Hematopoietic multipotent progenitor cell treated with erythropoietin and hydrocortisone succinate and interleukin-3 and kit ligand, for 6 days (in vitro differentiated cells): ENCODE results near the gene ADRA2C.

Experiments used
- DNase-seq: peaks from one replicate; pipeline ENCODE4 v3.0.0-alpha.2; 2015

Gene ADRA2C

DNA sequence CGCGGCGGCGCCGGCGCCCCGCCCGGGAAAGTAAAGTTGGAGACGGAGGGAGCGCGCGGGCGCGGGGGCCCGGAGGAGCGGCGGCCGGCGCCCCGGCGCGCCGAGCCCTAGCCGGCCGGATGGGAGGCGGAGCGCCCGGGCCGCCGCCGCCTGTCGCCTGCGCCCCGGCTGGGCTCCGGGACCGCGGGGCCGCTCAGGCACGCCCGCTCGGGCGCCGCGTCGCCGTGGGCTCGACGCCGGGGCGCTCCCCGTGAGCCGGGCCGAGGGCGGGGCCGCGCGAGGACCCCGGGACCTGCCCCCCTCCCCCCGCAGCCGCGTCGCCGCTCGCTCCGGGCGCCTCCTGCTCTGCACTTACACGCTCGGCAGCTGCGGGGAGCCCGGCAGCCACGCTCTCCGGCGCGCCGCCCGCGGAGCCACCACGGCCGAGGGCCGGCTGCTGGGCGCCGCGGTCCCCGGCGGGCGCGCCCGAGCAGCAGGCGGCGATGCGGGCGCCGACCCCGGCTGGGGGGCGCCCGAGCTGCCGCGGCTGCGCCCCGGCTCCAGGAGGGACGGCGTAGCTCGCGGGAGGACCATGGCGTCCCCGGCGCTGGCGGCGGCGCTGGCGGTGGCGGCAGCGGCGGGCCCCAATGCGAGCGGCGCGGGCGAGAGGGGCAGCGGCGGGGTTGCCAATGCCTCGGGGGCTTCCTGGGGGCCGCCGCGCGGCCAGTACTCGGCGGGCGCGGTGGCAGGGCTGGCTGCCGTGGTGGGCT is at the start of gene ADRA2C:
Gene ADRA2C (plus strand): TSS at position 350 of the 749 bp plus-strand sequence. CDS start 222 bp downstream, at position 572.
- DNase-seq = peak; percentile 13

DNA sequence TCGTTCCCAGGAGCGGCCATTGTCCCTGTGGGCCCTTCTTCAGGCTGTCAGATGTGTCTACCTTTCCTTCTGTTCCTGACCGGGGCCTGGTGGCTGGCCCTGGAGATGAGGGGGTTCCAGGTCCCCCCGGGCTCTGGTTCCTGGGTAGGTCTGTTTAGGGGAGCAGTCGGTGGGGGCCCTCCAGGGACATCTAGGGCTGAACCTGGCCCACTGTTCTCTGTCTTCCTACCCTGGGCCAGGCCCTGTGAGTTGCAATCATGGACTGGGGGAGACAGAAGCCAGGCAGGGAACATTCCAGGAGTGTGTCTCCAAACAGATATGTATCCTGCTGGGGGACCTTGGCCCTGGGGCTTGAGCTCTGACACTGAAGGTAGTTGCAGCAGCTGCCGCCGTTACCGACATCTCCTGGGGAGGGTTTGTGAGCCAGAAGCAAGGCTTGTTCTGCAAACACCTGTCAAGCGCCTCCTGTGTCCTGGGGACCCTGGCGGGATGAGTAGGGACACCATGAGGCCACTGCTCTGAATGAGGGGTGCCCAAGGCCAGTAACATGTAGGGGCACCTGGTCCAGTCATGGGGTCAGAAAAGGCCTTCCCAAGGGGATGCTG is 49.5 kb upstream of the ADRA2C start:
- no peak for DNase-seq

DNA sequence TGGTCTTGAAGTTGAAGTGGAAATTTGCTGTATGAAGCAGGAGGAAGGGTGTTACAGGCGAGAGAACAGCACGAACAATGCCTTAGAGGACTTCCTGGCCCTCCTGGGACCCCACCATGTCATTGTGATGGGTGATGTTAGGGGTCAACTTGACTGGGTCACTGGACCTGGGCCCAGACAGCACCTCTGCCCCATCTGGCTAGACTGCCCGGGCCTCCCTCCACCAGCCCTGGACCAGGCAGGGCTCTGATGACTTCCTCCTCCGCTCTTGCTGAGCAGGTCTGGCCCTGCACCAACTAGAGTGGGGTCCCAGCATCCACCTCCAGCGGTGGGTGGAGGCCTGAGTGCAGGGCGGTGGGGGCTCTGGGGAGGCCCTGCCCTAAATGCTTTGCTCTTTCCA is 48.9 kb upstream of the ADRA2C start:
- DNase-seq = no peak

DNA sequence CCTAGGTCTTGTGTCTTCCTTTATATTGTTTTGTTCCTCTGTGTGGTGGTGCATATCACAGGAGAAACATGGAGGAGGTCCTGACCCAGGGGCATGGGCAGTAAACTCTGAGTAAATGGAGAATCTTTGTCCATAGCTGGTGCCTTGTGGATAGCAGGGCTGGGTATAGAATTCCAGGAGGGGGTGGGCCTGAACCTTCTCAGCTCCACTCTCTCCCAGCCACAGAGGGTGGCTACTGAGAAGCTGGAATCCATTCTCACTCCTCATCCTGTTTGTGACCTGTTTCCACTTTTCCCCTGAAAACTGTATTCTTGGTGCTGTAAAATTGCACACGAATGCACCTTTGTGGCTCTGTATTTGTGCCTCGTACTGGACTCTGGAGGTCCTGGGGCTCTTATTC is 47.7 kb upstream of the ADRA2C start:
- DNase-seq = no peak

DNA sequence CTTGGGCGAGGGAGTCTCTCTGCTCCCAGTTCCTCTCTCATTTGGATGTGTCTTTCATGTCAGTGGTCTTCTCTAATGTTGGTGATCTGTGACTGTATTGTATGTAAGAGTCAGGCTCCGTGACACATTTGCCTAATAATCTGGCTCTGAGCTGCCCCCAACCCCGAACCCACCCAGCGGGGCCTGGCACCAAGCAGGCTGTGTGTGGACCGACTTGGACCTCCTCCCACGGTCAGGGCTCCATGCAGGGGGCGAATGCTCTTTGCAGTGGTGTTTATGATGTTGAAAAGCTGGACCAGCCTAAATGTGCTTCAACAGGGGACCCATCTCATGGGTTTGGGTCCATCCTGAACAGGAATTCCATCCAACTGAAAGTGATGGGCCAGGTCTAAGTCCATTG is 47.0 kb upstream of the ADRA2C start:
- no peak for DNase-seq

DNA sequence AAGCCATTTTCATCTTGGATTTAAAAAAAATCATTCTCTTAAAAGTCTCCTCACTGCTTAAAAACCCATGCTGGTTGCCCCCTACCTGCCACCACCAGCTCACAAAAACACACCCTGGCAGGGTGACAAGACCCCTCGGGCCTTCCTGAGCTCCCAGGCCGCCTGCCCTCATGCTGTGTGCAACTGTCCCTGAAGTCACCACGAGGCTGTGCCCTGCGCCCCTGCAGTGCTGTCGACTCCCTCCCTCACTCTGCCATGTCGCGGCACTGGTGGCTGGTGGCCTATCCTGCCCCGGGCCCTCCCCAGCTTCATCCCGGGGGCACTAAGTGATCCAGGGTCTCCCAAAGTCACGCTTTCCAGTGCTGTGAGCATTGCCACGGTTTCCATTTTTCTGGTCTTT is 46.3 kb upstream of the ADRA2C start:
- DNase-seq = no peak

DNA sequence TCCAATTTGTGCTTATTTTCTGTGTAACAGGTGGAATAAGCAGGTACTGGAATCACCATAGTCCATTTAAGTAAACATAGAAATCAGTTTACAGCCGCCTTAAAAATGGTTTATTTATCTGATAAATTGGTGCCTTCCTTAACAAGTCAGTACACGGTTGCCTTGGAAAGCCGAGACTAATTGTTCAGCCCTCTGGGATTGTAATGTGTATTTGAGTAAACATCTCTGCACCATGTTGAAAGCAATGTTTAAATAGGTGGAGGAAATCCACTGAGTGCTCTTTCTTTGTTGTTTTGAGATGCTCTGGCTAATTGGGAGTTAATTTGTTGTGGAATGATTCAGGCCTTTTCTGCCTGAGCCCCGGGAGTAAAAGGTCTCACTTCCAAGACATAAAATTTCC is 45.7 kb upstream of the ADRA2C start:
- no peak for DNase-seq

DNA sequence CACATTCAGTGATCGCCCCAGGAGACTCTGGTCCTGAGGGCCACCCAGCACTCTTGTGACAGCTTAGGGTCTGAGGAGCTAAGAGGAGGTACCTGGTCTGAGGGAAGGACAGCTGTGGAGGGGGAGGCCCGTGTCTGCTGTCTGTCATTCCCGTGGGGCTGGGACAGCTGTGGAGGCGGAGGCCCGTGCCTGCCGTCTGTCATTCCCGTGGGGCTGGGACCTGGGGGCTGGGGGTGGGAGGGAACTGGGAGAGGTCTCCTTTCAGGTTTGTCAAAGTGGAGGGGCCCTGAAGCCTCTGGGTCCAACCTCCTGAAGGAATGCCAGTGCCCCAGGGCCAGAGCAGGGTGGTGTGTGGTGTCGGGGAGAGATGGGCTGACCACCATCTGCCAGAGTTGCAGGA is 45.0 kb upstream of the ADRA2C start:
- DNase-seq = no peak

DNA sequence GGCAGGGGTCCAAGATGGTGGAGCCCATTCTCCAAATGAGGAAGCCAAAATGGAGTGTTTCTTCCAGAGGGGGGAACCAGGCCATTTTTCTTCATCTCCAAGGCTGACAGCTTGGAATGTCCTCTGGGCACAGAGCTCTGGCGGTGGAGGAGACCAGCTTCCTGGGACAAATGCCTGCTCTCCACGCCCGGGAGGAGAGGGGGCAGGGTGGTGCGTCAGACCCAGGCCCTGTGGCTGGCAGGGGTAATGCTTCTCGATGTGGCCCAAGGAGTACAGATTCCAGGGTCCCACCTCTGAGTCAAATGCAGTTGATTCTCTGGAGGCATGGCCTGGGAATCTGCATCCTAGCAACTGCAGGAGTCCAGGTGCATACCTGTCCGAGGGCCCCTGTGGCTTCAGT is 44.6 kb upstream of the ADRA2C start:
- no peak for DNase-seq

DNA sequence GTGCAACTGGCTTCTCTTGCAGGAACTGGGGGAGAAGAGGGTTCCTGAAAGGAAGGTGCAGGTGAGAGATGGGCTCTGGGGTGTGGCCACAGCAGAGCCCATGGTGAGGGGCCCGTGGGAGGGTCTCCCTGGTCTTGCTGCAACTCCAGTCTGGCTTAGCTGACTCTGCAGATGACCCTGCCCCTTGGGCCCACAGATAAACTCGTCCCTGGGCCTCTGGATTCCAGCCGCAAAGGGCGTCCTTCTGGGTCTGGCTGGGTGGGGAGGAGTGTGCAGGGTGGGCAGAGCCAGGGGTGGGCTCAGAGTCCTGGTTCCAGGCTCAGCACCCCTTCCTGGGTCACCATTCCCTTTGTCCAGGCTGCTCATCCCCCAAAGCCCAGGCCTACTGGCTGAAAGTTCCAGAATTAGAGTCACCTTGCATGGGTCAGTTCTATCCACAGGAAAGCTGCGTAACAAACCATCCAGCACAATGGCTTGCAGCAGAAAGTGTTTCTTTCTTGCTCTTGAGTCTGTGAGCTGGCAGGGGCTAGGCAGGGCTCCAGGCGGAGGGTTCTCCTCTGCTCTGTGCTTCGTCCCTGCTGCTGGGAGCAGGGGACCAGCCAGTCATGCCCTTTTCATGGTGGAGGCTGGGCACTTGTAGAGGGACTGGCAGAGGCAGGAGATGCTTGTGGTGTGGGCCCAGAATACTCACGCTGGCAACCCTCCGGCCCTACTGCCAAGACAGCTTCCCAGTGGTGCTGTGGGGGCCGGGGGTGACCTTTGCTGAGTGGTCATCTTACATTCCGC is 43.5 kb upstream of the ADRA2C start:
- DNase-seq = no peak

DNA sequence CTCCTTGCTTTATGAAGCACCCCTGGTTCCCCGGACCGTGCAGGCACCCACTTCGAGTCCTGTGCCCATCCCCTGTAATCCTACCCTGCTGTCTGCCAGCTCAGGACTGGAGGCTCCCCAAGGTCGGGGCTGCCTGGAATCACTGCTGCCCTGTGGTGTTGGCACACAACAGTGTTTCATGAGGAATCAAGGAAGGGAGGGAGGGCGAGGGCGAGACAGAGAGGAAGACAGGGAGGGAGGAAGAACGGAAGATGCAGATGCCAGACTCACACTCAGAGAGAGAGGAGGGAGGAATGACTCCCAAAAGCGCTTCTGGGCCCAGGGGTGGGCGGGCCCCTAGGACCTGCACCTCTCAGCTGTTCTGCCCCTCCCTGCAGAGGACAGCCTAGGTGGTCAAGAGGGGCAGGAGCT is 42.9 kb upstream of the ADRA2C start:
- no peak for DNase-seq

DNA sequence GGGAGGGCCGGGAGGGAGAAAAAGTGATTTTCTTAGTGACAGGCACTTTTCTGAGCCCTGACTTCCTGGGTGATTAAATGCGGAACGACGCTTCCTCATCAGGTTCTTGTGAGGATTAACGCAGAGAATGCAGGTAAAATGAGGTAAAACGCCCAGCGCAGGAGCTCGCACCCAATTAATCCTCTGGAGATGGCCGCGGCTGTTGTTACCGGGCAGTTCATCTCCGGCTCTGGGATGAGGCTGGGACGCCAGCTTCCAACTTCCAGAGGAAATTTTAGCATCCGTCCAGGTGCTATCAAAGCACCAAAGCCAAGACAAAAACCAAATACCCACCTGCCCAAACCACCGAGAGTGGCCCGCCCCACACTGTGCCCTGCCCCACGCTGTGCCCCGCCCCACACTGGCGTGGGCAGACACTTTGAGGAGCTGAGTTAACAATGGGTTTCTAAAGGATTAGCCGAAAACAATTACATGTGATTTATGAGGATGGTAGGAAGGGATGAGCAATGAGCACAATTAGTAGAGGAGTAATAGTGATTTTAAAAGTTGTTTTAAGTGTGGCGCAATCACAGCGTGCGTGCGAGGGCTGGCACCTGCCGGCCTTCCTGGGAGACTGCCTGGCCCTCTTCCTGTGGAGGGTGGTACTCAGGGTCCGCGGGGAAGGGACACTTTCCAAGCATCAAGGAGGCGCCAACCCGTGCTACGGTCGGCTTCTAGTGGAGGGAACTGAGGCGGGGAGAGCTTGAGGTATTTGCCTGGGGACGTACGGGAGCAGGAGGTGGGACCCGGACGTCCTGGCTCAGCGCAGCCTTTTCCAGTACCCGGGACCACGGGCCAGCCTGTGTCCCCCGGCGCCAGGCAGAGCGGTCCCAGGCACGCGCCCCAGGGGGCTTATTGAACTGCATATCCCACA is 41.6 kb upstream of the ADRA2C start:
- DNase-seq = no peak

DNA sequence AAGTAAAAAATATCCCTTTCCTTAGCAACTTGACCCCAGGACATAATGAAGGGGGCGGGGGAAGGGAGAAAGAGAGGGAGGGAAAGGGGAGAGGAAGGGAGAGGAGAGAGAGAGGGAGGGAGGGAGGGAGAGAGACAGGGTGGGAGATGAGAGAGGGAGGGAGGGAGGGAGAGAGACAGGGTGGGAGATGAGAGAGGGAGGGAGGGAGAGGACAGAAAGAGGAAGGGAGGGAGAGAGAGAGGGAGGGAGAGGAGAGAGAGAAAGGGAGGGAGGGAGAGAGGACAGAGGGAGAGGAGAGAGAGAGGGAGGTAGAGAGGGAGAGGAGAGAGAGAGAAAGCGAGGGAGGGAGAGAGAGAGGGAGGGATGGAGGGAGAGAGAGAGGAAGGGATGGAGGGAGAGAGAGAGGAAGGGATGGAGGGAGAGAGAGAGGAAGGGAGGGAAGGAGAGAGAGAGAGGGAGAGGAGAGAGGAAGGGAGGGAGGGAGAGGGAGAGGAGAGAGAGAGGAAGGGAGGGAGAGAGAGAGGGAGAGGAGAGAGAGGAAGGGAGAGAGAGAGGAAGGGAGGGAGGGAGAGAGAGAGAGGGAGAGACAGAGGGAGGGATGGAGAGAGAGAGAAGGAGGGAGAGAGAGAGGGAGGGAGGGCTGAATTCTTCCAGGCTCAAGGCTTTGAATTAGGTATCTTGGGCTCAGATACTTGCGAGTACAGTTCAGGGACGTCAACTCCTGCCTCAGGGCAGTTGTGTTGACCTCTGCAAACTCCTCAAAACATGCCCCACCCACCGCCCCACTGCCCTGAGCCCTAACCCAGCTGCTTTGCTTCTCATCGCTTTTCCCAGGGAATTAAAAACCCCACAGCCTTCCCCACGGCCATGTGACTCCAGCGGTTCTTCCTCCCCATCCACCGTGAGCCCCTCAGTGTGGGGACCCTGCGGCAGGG is 40.0 kb upstream of the ADRA2C start:
- DNase-seq = no peak

DNA sequence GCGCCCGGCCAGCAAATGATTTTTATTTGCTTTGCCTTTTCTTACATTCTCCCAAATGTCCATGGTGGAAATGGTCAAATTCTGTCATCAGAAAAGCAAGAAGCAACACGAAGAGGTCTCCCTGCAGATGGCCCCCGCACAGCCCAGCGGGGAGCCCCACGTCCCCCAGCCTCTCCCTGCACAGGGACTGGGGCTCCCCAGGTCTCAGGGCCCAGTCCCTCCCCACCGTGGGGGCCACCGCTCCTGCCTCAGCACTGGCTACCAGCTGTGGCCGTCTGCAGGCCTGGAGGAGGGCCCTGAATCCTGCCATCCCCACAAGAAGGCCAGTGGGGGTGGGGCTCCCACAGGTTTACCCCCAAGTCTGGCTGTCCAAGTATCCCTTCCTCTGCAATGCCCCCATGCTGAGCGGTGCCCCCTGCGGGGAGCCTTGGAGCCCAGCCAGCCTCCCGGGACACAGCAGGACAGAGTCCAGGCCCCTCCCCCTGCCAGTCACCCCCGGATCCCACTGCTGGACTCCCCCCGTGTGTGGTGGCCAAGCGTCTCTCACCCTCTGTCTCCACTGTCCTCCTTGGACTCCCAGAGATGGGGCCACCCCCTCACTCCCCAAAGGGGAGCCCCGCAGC is 38.2 kb upstream of the ADRA2C start:
- no peak for DNase-seq

DNA sequence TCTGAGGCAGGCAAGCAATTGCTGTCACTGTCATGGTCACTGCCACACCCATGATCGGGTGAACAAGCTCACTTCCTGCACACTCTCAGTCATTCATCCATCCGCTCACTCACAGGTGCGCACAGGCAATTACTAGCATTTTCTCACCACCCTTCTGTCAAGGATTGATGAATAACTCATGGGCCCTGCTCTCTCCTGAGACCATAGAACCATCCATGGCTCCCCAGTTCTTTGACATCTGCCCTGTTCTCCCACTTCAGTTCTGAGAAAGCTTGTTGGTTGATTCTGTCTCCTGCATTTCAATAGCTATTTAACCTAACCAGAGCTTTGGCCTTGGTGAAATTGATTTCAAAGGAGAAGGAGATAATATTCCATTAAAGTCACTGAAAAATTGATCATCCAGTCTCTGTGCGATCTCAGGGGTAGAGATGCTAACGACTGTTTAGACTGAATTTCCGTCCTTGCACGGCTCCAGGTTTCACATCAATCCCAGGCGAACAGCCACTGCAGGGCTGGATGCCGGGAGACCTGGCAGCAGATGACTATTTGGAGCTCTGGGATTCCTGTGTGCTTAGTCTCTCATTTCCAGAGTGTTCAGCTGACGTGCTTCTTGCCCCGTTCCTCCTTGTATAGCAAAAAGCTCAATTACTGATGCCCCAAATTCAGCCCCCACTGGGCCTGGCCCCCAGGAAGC is 36.9 kb upstream of the ADRA2C start:
- DNase-seq = no peak

DNA sequence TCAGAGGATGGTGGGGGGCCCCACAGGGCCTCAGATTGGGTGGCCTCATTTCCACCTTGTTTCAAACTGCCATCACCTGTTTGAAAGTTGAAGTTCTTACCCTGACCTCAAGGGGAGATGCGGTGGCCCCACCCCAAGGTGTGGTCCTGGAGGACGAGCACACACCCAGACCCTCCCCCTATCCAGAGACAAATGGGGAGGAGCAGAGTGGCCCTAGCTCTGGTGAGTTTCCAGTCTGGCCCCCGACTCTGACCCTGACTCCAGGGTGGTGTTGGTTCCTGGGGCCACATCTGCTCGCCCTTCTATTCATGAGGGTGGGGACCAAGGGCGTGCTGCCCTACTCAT is 36.3 kb upstream of the ADRA2C start:
- no peak for DNase-seq

DNA sequence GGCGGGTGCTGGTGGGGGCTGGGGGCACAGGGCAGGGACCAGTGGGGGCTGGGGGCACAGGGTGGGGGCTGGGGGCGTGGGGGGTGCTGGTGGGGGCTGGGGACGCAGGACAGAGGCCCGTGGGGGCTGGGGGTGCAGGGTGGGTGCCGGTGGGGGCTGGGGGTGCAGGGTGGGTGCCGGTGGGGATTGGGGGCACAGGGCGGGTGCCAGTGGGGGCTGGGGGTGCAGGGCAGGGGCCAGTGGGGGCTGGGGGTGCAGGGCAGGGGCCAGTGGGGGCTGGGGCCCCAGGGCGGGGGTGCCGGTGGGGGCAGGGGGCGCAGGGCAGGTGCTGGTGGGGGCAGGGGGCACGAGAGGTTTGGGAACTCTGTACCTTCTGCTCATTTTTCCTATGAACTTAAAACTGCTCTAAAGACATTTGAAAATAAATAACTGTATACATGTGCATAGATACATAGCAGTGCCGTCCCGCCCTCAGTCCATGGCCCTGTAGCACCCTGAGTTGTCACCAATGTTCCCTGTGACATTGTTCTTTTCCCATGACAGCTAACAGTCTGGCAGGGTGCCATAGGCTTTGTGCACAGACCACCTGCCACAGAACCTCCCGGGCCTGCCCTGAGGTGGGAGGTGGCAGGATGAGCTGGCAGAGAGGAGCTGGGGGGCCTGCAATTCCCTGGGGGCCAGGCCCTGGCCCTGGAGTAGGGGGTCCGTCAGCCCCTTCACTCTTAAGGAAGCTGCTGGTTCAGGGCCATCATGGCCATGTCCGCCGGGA is 35.6 kb upstream of the ADRA2C start:
- no peak for DNase-seq

DNA sequence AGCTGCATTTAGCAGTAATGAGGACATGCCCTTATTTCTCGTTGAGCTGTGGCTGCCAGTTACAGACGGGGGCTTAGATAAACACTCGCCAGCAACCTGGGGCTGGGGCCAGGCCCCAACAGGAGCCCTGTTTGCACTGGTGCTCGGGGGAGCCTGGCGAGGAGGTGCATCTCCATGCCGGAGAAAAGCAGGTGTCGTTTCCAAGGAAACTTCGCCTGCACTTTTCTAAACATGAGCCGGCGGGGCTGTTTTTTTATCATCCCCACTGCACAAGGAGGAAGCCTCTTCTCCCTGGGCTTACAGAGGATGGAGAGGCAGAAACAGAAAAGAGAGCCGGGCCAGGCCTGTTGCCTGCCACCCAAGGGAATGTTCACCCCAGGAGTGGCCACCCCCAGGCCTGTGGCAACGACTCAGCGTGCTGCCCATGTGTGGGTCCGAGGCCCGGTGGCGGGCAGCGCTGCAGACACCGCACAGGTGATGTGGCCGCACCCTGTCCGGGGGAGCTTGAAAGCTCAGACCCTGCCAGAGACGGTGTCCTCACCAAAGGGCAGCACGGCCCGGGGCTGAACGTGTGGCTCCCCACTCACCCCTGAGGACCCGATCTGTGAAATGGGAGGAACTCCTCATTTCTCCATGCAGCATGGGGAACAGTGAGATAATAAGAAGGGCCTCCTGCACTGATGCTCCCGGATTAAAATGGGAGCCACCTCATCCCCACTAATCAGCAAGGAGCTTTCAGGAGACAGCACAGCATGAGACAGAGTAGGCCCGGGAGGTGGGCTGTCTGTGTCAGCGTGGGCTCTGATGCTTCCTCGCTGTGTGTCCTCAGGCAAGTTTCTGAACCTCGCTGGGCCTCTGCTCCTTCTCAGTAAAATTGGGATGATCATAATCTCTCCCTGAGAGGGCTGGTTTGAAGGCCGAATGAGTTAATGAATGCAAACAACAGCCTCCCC is 33.8 kb upstream of the ADRA2C start:
- no peak for DNase-seq

DNA sequence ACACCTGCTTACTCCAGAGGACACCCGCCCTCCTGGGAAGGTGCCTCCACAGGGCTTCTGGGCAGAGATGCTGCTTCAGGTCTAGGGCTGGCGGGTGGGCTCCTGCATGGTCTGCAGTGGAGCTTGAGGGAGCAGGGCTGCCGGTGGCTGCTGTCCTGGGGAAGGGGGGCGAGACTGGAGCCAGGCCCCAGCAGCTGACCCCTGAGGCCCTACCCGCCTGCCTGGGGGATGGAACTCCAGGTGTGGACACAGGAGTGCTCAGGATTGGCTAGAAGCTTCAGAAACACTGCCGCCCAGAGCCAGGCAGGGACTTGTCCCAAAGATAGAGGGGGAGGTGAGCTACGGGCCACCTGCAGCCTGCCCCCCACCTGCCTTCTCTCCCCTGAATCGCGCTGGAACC is 33.0 kb upstream of the ADRA2C start:
- DNase-seq = no peak
